Hepatocyte (in vitro differentiated cells): ENCODE results near the gene RCBTB2. TPM values are rescaled to one million over a fixed set of nuclear protein-coding genes. Genes with fewer than 3 reads are reported as not detected.

Source experiments
- DNase-seq: peaks from one replicate; pipeline ENCODE4 v3.0.0-alpha.2; 2016; ENCODE audit warnings: low spot score
- H2AFZ ChIP-seq: fragments of 200-600 bp; sonication (generic); 2 replicates; pipeline ENCODE4 v1.6.0; 2016; ENCODE audit warnings: antibody characterized with exemption, mild to moderate bottlenecking
- H3K27ac ChIP-seq: fragments of 200-600 bp; sonication (generic); 2 replicates; pipeline ENCODE4 v1.5.1; 2016; ENCODE audit warnings: mild to moderate bottlenecking
- H3K27me3 ChIP-seq: fragments of 200-600 bp; sonication (generic); 2 replicates; pipeline ENCODE4 v1.6.1; 2016
- H3K36me3 ChIP-seq: fragments of 200-600 bp; sonication (generic); replicated peaks from 2 replicates; pipeline ENCODE4 v1.5.1; 2016; ENCODE audit warnings: low read depth; ENCODE audit not compliant: insufficient read depth
- H3K4me1 ChIP-seq: fragments of 200-600 bp; sonication (generic); 2 replicates; pipeline ENCODE4 v1.5.1; 2016; ENCODE audit warnings: mild to moderate bottlenecking, moderate library complexity; ENCODE audit not compliant: insufficient read depth
- H3K4me2 ChIP-seq: fragments of 200-600 bp; sonication (generic); 2 replicates; pipeline ENCODE4 v1.6.0; 2016
- H3K4me3 ChIP-seq: fragments of 200-600 bp; sonication (generic); 2 replicates; pipeline ENCODE4 v1.5.1; 2016; ENCODE audit warnings: mild to moderate bottlenecking
- H3K79me2 ChIP-seq: fragments of 200-600 bp; sonication (generic); 2 replicates; pipeline ENCODE4 v1.6.0; 2017; ENCODE audit warnings: mild to moderate bottlenecking
- H3K9me2 ChIP-seq: fragments of 200-600 bp; sonication (generic); replicated peaks from 2 replicates; pipeline ENCODE4 v1.6.0; 2017; ENCODE audit warnings: mild to moderate bottlenecking; ENCODE audit not compliant: insufficient read depth
- H3K9me3 ChIP-seq: fragments of 200-600 bp; sonication (generic); 2 replicates; pipeline ENCODE4 v1.5.1; 2016; ENCODE audit warnings: low read depth, mild to moderate bottlenecking
- H4K20me1 ChIP-seq: fragments of 200-600 bp; sonication (generic); 2 replicates; pipeline ENCODE4 v1.6.0; 2016; ENCODE audit warnings: mild to moderate bottlenecking; ENCODE audit not compliant: insufficient read depth, poor library complexity, severe bottlenecking
- EZH2 ChIP-seq: fragments of 200-600 bp; sonication (generic); IDR thresholded peaks from 2 replicates; pipeline ENCODE4 v1.6.1; 2016; ENCODE audit warnings: antibody characterized with exemption, mild to moderate bottlenecking, borderline replicate concordance
- EZH2phosphoT487 ChIP-seq: fragments of 200-600 bp; sonication (generic); IDR thresholded peaks from one replicate; pipeline ENCODE4 v1.6.1; 2018; ENCODE audit warnings: antibody characterized with exemption, mild to moderate bottlenecking, low read depth, moderate library complexity; ENCODE audit not compliant: unreplicated experiment, severe bottlenecking
- WGBS: methylation state at CpG from one replicate; pipeline ENCODE4 v1.1.6; 2016; ENCODE audit warnings: low lambda C conversion rate; ENCODE audit errors: missing lambda C conversion rate; 5-methylcytosine and 5-hydroxymethylcytosine counted together
- polyA plus RNA-seq: library from polyadenylated mRNA; unstranded; fragments of >200 nt; fragmentation: Nextera tagmentation; extraction: Ambion mirVana; gene quantifications from 2 replicates; pipeline ENCODE4 v1.2.1, GENCODE V29; 2016
- total RNA-seq: library from RNA; depleted of rRNA; stranded (reverse); fragments of >200 nt; gene quantifications from 2 replicates; pipeline ENCODE4 v1.2.3, GENCODE V29; 2014
- TF ChIP-seq, protein P1 (sequence below): fragments of 200-600 bp; sonication (generic); IDR thresholded peaks from 2 replicates; pipeline ENCODE4 v1.5.1; 2016; ENCODE audit warnings: antibody characterized with exemption, mild to moderate bottlenecking; ENCODE audit not compliant: poor library complexity

The RCBTB2 gene
- total and polyA plus RNA-seq, 2 experiments from 2014 or later: 8.8 to 12.2 TPM

GRCh38 chr13:48476686-48477085 lies 56.2 kb downstream of the RCBTB2 start:
- Histone ChIP-seq H3K9me3 (no peaks in the 10 kb centered on the region), H2AFZ (no peak overlapping the region), H3K9me2 (no peaks in the 10 kb centered on the region), H3K27ac (peak overlapping the region; percentile 11), H3K27me3 (no peaks in the 10 kb centered on the region), H4K20me1 (no peaks in the 10 kb centered on the region), H3K4me2 (no peak overlapping the region), H3K36me3 (no peaks in the 10 kb centered on the region), H3K79me2 (no peaks in the 10 kb centered on the region), H3K4me3 (no peak overlapping the region), H3K4me1 (no peaks in the 10 kb centered on the region)
- 71% methylated on average over 4 of the region's 4 CpGs for WGBS
- TF ChIP-seq, protein P1, sequence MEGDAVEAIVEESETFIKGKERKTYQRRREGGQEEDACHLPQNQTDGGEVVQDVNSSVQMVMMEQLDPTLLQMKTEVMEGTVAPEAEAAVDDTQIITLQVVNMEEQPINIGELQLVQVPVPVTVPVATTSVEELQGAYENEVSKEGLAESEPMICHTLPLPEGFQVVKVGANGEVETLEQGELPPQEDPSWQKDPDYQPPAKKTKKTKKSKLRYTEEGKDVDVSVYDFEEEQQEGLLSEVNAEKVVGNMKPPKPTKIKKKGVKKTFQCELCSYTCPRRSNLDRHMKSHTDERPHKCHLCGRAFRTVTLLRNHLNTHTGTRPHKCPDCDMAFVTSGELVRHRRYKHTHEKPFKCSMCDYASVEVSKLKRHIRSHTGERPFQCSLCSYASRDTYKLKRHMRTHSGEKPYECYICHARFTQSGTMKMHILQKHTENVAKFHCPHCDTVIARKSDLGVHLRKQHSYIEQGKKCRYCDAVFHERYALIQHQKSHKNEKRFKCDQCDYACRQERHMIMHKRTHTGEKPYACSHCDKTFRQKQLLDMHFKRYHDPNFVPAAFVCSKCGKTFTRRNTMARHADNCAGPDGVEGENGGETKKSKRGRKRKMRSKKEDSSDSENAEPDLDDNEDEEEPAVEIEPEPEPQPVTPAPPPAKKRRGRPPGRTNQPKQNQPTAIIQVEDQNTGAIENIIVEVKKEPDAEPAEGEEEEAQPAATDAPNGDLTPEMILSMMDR: no peak
- TF ChIP-seq EZH2phosphoT487 (no peak), EZH2 (no peak)
- DNase-seq: no peak

GRCh38 chr13:48476215-48476614 lies 56.7 kb downstream of the RCBTB2 start:
- Histone ChIP-seq H4K20me1 (no peaks in the 10 kb centered on the region), H2AFZ (no peak overlapping the region), H3K36me3 (no peaks in the 10 kb centered on the region), H3K9me3 (no peaks in the 10 kb centered on the region), H3K9me2 (no peaks in the 10 kb centered on the region), H3K4me1 (no peaks in the 10 kb centered on the region), H3K4me2 (no peak overlapping the region), H3K27me3 (no peaks in the 10 kb centered on the region), H3K4me3 (no peak overlapping the region), H3K79me2 (no peaks in the 10 kb centered on the region), H3K27ac (no peak overlapping the region)
- TF ChIP-seq, protein P1: no peak
- TF ChIP-seq EZH2: no peak
- no peak for TF ChIP-seq EZH2phosphoT487
- DNase-seq: no peak

DNA sequence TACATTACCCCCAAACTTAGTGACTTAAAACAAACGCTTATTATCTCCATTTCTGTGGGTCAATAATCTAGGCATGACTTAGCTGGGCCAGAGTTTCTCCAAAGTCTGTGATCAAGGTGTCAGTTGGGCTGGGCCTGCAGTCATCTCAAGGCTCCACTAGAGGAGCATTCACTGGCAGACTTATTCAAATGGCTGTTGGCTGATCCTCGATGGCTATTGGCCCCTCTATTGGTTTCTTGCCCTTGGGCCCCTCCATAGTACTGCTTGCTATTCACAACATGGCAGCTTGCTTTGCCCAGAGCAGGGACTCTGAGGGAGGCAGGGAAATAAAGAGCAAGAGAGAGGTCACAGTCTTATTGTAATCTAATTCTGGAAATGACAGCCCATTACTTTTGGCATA lies 57.6 kb downstream of the RCBTB2 start:
- TF ChIP-seq, protein P1: no peak
- TF ChIP-seq EZH2phosphoT487 (no peak), EZH2 (no peak)
- no peak overlapping the region for H3K27ac ChIP-seq
- H4K20me1 ChIP-seq: no peaks in the 10 kb centered on the region
- WGBS: 92% methylated on average over 2 of the region's 2 CpGs
- no peaks in the 10 kb centered on the region for H3K9me2 ChIP-seq
- no peak overlapping the region for H3K4me2 ChIP-seq
- no peaks in the 10 kb centered on the region for H3K79me2 ChIP-seq
- H3K4me3 ChIP-seq: no peak overlapping the region
- no peaks in the 10 kb centered on the region for H3K36me3 ChIP-seq
- no peaks in the 10 kb centered on the region for H3K9me3 ChIP-seq
- DNase-seq: no peak
- H2AFZ ChIP-seq: no peak overlapping the region
- H3K27me3 ChIP-seq: no peaks in the 10 kb centered on the region
- H3K4me1 ChIP-seq: no peaks in the 10 kb centered on the region

- Histone ChIP-seq H3K4me2 (no peak overlapping the region), H3K36me3 (no peaks in the 10 kb centered on the region), H3K4me1 (no peaks in the 10 kb centered on the region), H3K27ac (no peak overlapping the region), H3K4me3 (no peak overlapping the region), H3K9me3 (no peaks in the 10 kb centered on the region), H3K79me2 (no peaks in the 10 kb centered on the region), H2AFZ (no peak overlapping the region), H3K27me3 (no peaks in the 10 kb centered on the region), H3K9me2 (no peaks in the 10 kb centered on the region), H4K20me1 (no peaks in the 10 kb centered on the region)
- no peak for DNase-seq
- TF ChIP-seq, protein P1: no peak
- no peak for TF ChIP-seq EZH2
- TF ChIP-seq EZH2phosphoT487: no peak
- WGBS: 97% methylated on average over 27 of the region's 28 CpGs
Measured at GRCh38 chr13:48457578-48458242, 75.2 kb downstream of the RCBTB2 start.
